SK-N-SH (cell line): ENCODE measurements around the gene RYR3. TPM values are rescaled to one million over a fixed set of nuclear protein-coding genes. Genes with fewer than 3 reads are reported as not detected.

Experiments
- CTCF ChIA-PET: fragments of 300-600, 350-600 bp; formaldehyde crosslinking; extraction: SDS; loops from one replicate; lab custom pipeline; 2021; lab: Yijun Ruan, JAX
- POLR2A ChIA-PET: fragments of 350-600 bp; sonication (Branson Sonifier 250); formaldehyde crosslinking; extraction: SDS; loops from one replicate; lab custom pipeline; 2020; ENCODE audit warnings: antibody characterized with exemption, inconsistent platforms; lab: Yijun Ruan, JAX
- DNase-seq: peaks from one replicate; pipeline ENCODE4 v3.0.0; 2012
- H2AFZ ChIP-seq: fragments of 200-600 bp; sonication (generic); 2 replicates; pipeline ENCODE4 v1.8.1; 2016; ENCODE audit warnings: antibody characterized with exemption, mild to moderate bottlenecking, low read depth
- H3F3A ChIP-seq: fragments of 200-600 bp; sonication (generic); replicated peaks from 2 replicates; pipeline ENCODE3; 2016; ENCODE audit warnings: antibody characterized with exemption, mild to moderate bottlenecking; ENCODE audit not compliant: insufficient read depth
- H3K27ac ChIP-seq, 2 experiments: fragments of 200-500 bp in 1 of 2; fragments of 200-600 bp in 1 of 2; sonication (Bioruptor generic) in 1 of 2; sonication (generic), shearing (Covaris generic) in 1 of 2; 2 replicates each; pipeline versions ENCODE4 v1.5.1 to v1.6.1; 2014 to 2016; ENCODE audit warnings: low read depth in 2 of 2, inconsistent platforms in 1 of 2, low read length in 1 of 2, mild to moderate bottlenecking in 1 of 2, mixed read lengths in 1 of 2
- H3K27me3 ChIP-seq: fragments of 200-600 bp; sonication (generic), shearing (Covaris generic); 2 replicates; pipeline ENCODE4 v1.6.1; 2016; ENCODE audit warnings: mixed run types; ENCODE audit not compliant: insufficient read depth
- H3K36me3 ChIP-seq, 2 experiments: fragments of 200-500 bp in 1 of 2; fragments of 200-600 bp in 1 of 2; sonication (Bioruptor generic) in 1 of 2; sonication (generic) in 1 of 2; replicated peaks in 1 of 2; 2 replicates each; pipeline versions ENCODE3 to v1.5.1; 2014 to 2016; ENCODE audit warnings: low read length in 1 of 2, mild to moderate bottlenecking in 1 of 2; ENCODE audit not compliant: insufficient read depth in 2 of 2, control insufficient read depth in 1 of 2
- H3K4me1 ChIP-seq, 2 experiments: fragments of 200-500 bp in 1 of 2; fragments of 200-600 bp in 1 of 2; sonication (Bioruptor generic) in 1 of 2; sonication (generic), shearing (Covaris generic) in 1 of 2; 2 replicates each; pipeline versions ENCODE4 v1.5.1 to v1.6.1; 2014 to 2016; ENCODE audit warnings: low read depth in 1 of 2, low read length in 1 of 2, mixed run types in 1 of 2; ENCODE audit not compliant: insufficient read depth in 2 of 2, control insufficient read depth in 1 of 2
- H3K4me2 ChIP-seq: fragments of 200-600 bp; sonication (generic), shearing (Covaris generic); 2 replicates; pipeline ENCODE4 v1.6.1; 2017; ENCODE audit warnings: mixed run types
- H3K4me3 ChIP-seq, 2 experiments: fragments of 200-500 bp in 1 of 2; fragments of 200-600 bp in 1 of 2; sonication (Bioruptor generic) in 1 of 2; sonication (generic), shearing (Covaris generic) in 1 of 2; 2 replicates each; pipeline versions ENCODE4 v1.5.1 to v1.8.1; 2014 to 2016; ENCODE audit warnings: low read depth in 2 of 2, inconsistent platforms in 1 of 2, low read length in 1 of 2, mild to moderate bottlenecking in 1 of 2, mixed read lengths in 1 of 2, moderate library complexity in 1 of 2
- H3K79me2 ChIP-seq: fragments of 200-600 bp; sonication (generic); 2 replicates; pipeline ENCODE4 v1.8.1; 2017; ENCODE audit warnings: mild to moderate bottlenecking; ENCODE audit not compliant: insufficient read depth
- H3K9ac ChIP-seq: fragments of 200-600 bp; sonication (generic); 2 replicates; pipeline ENCODE4 v1.6.1; 2017; ENCODE audit warnings: mixed run types
- H3K9me2 ChIP-seq: fragments of 200-600 bp; sonication (generic); 2 replicates; pipeline ENCODE4 v1.6.1; 2017; ENCODE audit warnings: mixed run types
- H3K9me3 ChIP-seq: fragments of 200-600 bp; sonication (generic); 2 replicates; pipeline ENCODE4 v1.6.1; 2017; ENCODE audit warnings: mixed run types, mild to moderate bottlenecking, moderate library complexity
- H4K20me1 ChIP-seq: fragments of 200-600 bp; sonication (generic); 2 replicates; pipeline ENCODE4 v1.6.1; 2017; ENCODE audit warnings: mild to moderate bottlenecking, mixed run types; ENCODE audit not compliant: insufficient read depth
- ELF1 ChIP-seq: IDR thresholded peaks from 2 replicates; pipeline ENCODE4 v1.4.0; 2012
- EP300 ChIP-seq, 2 experiments: IDR thresholded peaks; 2 replicates each; pipeline versions ENCODE4 v1.4.0 to v1.6.1; 2012; ENCODE audit warnings: borderline replicate concordance in 1 of 2, low read depth in 1 of 2, low read length in 1 of 2
- FOSL2 ChIP-seq: IDR thresholded peaks from 2 replicates; pipeline ENCODE4 v1.4.0; 2012; ENCODE audit warnings: low read depth, mild to moderate bottlenecking, moderate library complexity, borderline replicate concordance
- FOXJ3 ChIP-seq: sonication (generic); formaldehyde crosslinking; IDR thresholded peaks from 2 replicates; pipeline ENCODE4 v1.5.1; 2020; ENCODE audit warnings: mild to moderate bottlenecking, missing genetic modification reagents
- GABPA ChIP-seq: IDR thresholded peaks from 2 replicates; pipeline ENCODE4 v1.4.0; 2012; ENCODE audit warnings: low read depth, mild to moderate bottlenecking
- JUND ChIP-seq: IDR thresholded peaks from 2 replicates; pipeline ENCODE4 v1.4.0; 2012
- MAX ChIP-seq: IDR thresholded peaks from 2 replicates; pipeline ENCODE4 v1.4.0; 2012; ENCODE audit warnings: low read depth
- MEF2A ChIP-seq: IDR thresholded peaks from 2 replicates; pipeline ENCODE4 v1.4.0; 2012; ENCODE audit warnings: low read depth, borderline replicate concordance
- PBX3 ChIP-seq: IDR thresholded peaks from 2 replicates; pipeline ENCODE4; 2012
- RAD21 ChIP-seq: IDR thresholded peaks from 2 replicates; pipeline ENCODE4 v1.6.1; 2012; ENCODE audit warnings: mild to moderate bottlenecking, low read length
- RFX5 ChIP-seq: IDR thresholded peaks from 2 replicates; pipeline ENCODE4 v1.6.1; 2012; ENCODE audit warnings: mild to moderate bottlenecking, improper control_type of control experiment, low read length
- RXRA ChIP-seq: IDR thresholded peaks from 2 replicates; pipeline ENCODE4 v1.4.0; 2012; ENCODE audit warnings: low read depth, mild to moderate bottlenecking, borderline replicate concordance
- SMC3 ChIP-seq: IDR thresholded peaks from 2 replicates; pipeline ENCODE4 v1.6.1; 2012; ENCODE audit warnings: low read depth, low read length, improper control_type of control experiment
- TAF1 ChIP-seq: IDR thresholded peaks from 2 replicates; pipeline ENCODE4 v1.6.1; 2012; ENCODE audit warnings: low read depth, mild to moderate bottlenecking, low read length, moderate library complexity, borderline replicate concordance
- USF1 ChIP-seq: IDR thresholded peaks from 2 replicates; pipeline ENCODE4 v1.4.0; 2012; ENCODE audit warnings: low read depth, borderline replicate concordance
- USF2 ChIP-seq: fragments of 150-350 bp; IDR thresholded peaks from 2 replicates; pipeline ENCODE4 v1.6.1; 2017; ENCODE audit warnings: antibody characterized with exemption, low read length, low read depth, borderline replicate concordance
- YY1 ChIP-seq: IDR thresholded peaks from 2 replicates; pipeline ENCODE4 v1.4.0; 2012; ENCODE audit warnings: low read depth, mild to moderate bottlenecking
- ZBTB33 ChIP-seq: IDR thresholded peaks from 2 replicates; pipeline ENCODE4 v1.4.0; 2012; ENCODE audit warnings: low read depth, borderline replicate concordance
- WGBS: methylation state at CpG from one replicate; pipeline ENCODE4 v1.1.6; 2017; ENCODE audit warnings: low lambda C conversion rate; 5-methylcytosine and 5-hydroxymethylcytosine counted together
- polyA plus RNA-seq, 3 experiments: library from polyadenylated mRNA; depleted of rRNA; stranded (reverse); fragments of >200 nt; gene quantifications; 2 replicates each; pipeline ENCODE4 v1.2.3, GENCODE V29; 2012

RYR3 gene
- polyA plus RNA-seq, 1 of the 3 experiments (the other 2 are of a cell fraction) = 0.02 TPM

GRCh38 chr15:33293713-33294334, 16.9 kb upstream of the RYR3 start:
- Histone ChIP-seq H3K4me3 (no peak overlapping the region), H3K9me2 (no peaks in the 10 kb centered on the region), H3K27ac (no peak overlapping the region), H2AFZ (no peak overlapping the region), H3K36me3 (no peaks in the 10 kb centered on the region), H3K79me2 (no peaks in the 10 kb centered on the region), H3K27me3 (no peaks in the 10 kb centered on the region), H4K20me1 (no peaks in the 10 kb centered on the region), H3F3A (no peaks in the 10 kb centered on the region), H3K4me1 (no peaks in the 10 kb centered on the region), H3K4me2 (no peak overlapping the region), H3K9ac (no peak overlapping the region), H3K9me3 (no peaks in the 10 kb centered on the region)
- WGBS = 74% methylated on average over 19 of the region's 19 CpGs
- ChIA-PET POLR2A (no interaction called here), CTCF (interaction anchor here (0.6 to 10.0 kb wide), 22 partner anchors 11 to 444 kb away, joined by 3 to 182 read pairs (median 6); partner anchors contain the start of gene RYR3)
- DNase-seq = no peak
- TF ChIP-seq MAX = no peak
- no peak for TF ChIP-seq SMC3
- no peak for TF ChIP-seq FOXJ3 (CRISPR knock-in tag)
- no peak for TF ChIP-seq RXRA
- no peak for TF ChIP-seq ELF1
- no peak for TF ChIP-seq ZBTB33
- no peak for TF ChIP-seq USF1

- no peak for DNase-seq
- peaks cover 4% of the 10 kb centered on the region; the same call in 1 of the 2 replicates for H3K27me3 ChIP-seq
- ChIA-PET CTCF (interaction anchor here (0.8 to 10.0 kb wide), 4 partner anchors 10 to 405 kb away, joined by 4 to 182 read pairs (median 6); no protein-coding TSS in a partner anchor), POLR2A (no interaction called here)
- no peaks in the 10 kb centered on the region for H3K9me3 ChIP-seq
- H4K20me1 ChIP-seq = no peaks in the 10 kb centered on the region
- no peaks in the 10 kb centered on the region for H3K4me1 ChIP-seq
- no peaks in the 10 kb centered on the region for H3F3A ChIP-seq
- no peaks in the 10 kb centered on the region for H3K9me2 ChIP-seq
- no peaks in the 10 kb centered on the region for H3K36me3 ChIP-seq
- H3K4me2 ChIP-seq = no peak overlapping the region
- H3K9ac ChIP-seq = no peak overlapping the region
- no peak overlapping the region for H2AFZ ChIP-seq
- H3K27ac ChIP-seq = no peak overlapping the region
- H3K79me2 ChIP-seq = no peaks in the 10 kb centered on the region
- H3K4me3 ChIP-seq = no peak overlapping the region
- no peak for TF ChIP-seq YY1
- no peak for TF ChIP-seq FOSL2
- no peak for TF ChIP-seq USF2
- TF ChIP-seq JUND = no peak
- TF ChIP-seq USF1 = no peak
- TF ChIP-seq PBX3 = no peak
- TF ChIP-seq RXRA = no peak
- TF ChIP-seq TAF1 = no peak
- TF ChIP-seq RFX5 = no peak
- no peak for TF ChIP-seq RAD21
- TF ChIP-seq GABPA = no peak
- TF ChIP-seq MEF2A = no peak
- TF ChIP-seq EP300 (IDR thresholded peaks at IDR 0.05; ENCODE audit: borderline replicate concordance in 1 of 2, low read depth in 1 of 2, low read length in 1 of 2) = no peak
Measured at GRCh38 chr15:33296050-33296449, 14.7 kb upstream of the RYR3 start.
